ENCODE results near the gene HIVEP3.

Gene HIVEP3

DNA sequence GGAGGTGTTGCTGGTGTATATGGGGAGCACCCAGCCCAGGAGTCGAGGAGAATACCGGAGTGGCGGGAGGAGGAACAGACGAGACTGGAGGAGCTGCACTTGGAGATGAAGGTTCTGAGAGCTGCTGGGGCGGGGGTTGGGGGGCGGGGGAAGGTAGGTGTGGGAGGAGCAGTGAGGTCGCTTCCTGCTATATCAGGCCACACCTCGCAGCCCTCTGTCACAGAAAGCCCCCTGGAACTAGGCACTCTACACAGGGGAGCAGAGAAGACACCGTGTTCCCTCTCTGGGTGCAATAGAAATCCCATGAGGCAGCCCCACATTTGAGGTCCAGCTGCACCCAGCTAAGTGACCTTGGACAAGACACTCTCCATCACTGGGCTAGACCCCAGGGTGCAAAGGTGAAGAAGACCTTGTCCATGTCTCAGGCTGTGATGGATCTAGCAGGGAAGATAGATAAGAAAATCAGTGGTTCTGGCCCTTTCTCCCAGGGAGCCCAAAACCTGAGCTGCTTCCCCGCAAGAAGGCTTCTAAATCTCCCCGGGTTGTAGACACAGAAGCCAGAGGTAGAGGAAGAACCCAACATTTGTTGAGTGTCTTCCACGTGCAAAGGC is 278.5 kb downstream of the HIVEP3 start:
- DNase-seq (ENCODE audit: low read depth in 1 of 2, low spot score in 1 of 2): no peak

DNA sequence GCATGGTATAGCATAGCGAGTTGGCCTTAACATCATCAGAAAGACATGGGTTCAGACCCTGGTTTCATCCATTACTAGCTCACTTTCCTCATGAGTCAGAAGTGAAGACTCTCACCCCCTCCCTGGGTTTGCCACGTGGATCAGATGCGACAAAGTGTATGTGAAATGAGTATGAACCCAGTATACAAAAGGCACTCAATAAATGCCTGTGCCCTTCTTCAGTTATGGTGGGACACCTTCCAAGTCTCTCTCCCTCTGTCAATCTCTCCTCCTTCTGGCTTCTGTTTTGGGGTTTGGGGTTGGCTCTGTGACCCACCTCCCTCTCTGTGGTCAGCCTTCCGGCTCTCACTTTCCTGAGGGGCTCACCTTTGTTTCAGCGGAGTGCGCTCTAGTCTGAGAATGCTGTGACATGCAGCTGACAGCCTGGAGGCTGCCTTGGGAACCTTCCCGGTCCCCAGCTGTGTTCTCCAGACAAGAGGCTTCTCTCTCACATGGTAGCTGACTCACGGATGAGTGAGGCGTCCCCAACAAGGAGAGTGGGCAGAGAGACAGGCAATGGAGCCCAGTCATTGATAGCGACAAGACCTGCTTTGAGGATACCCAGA is 279.3 kb downstream of the HIVEP3 start:
- DNase-seq (ENCODE audit: low read depth in 1 of 2, low spot score in 1 of 2): no peak

DNA sequence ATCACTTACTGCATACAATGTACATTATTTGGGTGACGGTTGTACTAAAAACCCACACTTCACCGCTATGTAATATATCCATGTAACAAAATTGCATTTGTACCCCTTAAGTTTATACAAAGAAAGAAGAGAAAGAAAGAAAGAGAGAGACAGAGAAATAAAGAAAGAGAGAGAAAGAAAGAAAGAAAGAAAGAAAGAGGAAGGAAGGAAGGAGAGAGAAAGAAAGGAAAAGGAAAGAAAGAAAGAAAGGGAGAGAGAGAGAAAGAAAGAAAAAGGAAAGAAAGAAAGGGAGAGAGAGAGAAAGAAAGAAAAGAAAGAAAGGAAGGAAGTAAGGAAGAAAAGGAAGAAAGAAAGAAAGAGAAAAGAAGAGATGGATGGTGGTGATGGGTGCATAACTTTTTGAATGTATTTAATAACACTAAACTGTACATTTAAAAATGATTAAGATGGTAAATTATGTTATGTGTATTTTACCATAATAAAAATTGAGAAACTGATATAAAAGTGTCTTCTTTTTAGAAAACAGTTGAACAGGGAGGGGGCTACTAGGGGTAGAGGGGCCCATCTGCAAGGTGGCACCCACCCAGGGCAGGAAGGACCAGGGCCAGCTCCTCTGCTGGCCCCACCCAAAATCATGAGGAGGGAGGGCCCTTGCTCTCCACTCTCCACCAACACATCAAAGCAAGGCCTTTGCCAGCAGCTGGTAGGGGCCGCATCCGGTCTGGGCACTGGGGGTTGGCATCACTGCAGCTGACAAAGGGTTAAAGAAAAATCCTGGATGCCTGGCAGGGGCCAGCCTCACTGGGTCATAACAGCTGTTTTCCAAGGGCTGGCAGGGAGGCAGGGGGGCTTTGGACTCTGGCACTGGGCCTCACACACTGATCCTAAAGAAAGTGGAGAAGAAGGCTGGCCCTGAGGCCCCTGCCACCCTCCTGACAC is 280.4 kb downstream of the HIVEP3 start:
- DNase-seq (ENCODE audit: low read depth in 1 of 2, low spot score in 1 of 2): no peak

DNA sequence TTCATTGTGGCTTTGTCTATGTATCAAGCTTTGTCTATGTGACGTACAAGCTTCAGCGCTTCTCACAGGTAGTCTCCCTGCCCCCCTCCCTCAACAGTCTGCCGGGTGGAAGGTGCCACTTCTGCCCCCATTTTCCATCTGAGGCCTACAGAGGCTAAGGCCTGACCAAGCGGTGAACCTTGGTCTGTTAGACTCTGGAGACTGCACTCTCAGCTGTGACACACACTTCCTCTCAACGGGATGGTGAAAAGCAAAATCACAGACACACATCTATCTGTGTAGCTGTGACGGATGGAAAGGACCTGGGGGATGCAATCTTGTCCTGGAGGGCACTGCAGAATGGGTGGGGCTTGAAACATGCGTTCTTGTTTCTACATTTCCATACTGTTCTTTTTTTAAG is 281.4 kb downstream of the HIVEP3 start:
- no peak for DNase-seq (ENCODE audit: low read depth in 1 of 2, low spot score in 1 of 2)

DNA sequence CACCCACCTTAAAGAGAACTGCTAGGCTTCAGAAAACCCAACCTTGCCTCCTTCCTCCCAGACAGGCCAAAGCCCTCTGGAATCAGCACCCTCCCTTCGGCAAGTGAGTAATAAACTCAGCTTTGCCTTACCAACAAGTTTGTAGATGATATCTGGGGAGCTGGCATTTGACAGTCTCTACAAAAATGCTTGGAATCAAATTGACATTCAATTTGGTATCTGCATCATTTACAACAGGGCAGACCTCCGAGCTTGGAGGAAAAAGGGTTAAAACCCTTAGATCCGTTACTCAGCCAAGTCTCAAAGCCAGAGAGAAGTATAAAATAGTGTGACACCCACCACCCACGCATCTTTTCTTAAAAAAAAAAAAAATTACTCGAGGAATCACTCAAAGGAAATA is 285.0 kb downstream of the HIVEP3 start:
- no peak for DNase-seq (ENCODE audit: low read depth in 1 of 2, low spot score in 1 of 2)

DNA sequence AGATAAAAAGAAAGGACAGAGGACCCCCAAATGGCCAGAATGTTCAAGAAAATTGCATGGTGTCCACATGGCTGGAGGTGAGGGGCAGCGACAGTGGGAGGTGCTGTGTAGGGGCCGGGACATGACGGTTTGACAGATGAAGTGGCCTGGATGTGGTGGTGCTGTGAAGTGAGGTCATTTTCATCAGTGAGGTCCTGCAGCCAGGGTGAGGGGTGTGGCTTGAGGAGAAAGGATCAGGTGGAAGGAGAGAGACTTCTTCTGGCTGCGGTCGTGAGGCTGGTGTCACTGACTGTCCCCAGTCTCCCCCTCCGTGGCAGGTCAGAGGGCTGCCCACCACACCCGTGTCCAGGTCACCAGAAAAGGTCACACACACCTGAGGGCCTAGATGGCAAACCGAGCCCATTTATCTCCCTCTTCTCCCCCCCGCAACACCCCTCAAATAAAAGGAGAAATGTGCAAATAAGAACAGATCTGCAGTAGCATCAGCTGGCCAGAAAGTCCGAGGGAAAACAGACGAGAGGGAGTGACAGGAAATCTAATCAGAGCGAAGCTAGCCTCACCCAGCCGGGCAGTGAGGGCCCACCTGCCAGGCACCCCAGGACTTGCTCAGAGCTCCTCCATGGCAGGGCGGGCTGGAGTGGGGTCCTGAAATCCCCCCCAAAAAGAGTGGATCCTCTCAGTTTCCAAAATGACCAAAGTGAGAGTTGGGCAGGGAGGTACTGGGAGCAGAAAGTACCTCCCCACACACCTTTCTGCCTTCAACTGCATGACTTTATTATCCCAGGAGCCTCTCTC is 285.7 kb downstream of the HIVEP3 start:
- no peak for DNase-seq (ENCODE audit: low read depth in 1 of 2, low spot score in 1 of 2)

DNA sequence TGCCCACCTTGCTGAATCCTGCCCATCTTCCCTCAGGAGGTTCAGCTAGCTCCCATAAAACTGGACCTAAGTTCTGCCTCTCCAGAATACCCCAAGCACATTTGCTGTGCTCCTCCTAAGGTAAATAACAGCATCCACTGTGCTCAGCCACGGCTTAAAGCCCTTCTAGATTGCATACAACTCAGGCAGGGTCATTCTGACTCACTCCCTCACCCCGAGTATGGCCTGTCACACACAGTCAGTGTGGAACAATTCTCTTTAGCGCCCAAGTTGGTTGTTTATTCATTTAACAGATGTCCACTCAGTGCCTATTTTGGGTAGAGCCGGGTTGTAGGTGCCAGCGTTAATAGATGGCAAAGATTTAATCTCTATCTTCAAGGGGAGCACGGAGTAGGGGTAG is 286.8 kb downstream of the HIVEP3 start:
- no peak for DNase-seq (ENCODE audit: low read depth in 1 of 2, low spot score in 1 of 2)

DNA sequence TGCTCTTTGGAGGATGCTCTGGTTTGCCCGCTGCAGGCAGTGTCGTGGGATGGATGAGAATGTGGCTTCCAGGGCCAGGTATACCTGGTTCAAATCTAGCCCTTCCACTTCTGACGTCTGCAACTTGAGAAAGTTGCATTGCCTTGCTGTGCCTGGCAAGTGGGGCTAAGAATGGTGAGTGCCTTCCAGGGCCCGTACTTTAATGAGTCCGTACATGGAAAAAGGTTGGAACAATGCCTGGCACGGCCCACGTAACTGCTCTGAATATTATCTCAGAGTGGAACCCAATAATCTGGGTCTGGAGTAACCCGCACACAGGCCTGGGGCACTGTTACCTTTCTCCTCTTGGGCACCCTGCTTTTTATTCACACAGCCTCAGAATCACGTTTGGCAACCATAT is 287.6 kb downstream of the HIVEP3 start:
- DNase-seq (ENCODE audit: low read depth in 1 of 2, low spot score in 1 of 2): no peak

DNA sequence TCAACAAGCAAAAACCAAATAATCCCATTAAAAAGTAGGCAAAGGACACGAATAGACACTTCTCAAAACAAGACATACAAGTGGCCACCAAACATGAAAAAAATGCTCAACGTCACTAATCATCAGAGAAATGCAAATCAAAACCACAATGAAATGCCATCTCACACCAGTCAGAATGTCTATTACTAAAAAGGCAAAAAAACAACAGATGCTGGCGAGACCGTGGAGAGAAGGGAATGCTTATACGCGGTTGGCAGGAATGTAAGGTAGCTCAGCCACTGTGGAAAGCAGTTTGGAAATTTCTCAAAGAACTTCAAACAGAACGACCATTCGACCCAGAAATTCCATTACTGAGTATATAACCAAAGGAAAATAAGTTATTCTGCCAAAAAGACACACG is 289.2 kb downstream of the HIVEP3 start:
- DNase-seq (ENCODE audit: low read depth in 1 of 2, low spot score in 1 of 2): no peak

DNA sequence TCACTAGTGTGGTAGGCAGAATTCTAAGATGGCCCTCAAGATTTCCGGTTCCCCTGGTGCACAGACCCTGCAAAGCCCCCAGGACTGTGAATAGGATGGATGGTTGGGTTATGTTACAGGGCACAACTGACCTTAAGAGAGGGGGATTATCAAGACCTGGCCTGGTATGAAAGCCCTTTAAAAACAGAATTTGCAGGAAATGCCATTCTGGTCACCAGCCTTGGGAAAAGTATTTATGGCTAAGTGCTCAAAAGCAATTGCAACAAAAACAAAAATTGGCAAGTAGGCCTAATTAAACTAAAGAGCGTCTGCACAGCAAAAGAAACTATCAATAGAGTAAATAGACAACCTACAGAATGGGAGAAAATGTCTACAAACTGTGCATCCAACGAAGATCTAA is 289.6 kb downstream of the HIVEP3 start:
- DNase-seq (ENCODE audit: low read depth in 1 of 2, low spot score in 1 of 2): no peak

DNA sequence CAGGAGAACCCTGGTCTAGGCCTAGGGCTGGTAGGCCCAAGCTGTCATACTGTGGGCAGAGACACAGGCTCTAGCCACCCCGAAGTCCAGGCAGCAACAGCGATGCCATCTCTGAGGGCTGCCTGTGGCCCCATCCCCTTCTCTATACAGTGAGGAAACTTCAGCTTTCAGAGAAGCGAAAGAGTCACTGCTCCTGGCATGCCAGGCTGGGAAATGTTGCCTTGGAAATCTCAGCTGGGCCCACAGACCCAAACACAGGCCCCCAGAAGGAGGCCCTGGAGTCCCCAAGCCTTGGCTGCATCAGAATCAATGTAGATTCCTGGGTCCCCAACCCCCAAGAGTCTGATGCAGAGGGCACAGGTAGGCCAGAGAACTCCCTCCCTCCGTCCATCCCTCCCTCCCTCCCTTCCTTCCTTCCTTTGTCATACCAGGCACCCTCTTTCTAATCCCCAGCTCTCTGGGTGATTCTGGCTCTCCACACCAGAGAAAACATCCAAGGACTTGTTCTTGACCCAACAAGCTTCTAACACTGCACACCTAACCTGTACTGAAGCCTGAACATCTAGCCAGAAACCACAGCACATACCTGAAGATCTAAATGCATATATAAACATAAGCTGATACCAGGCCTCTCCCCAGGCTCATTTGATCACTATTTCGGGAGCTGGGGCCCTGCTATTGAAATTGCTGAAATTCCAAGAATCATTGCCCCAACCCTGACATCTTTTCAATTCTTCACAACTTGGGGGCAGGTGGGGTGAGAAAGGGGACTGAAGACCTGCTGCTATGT is 291.0 kb downstream of the HIVEP3 start:
- no peak for DNase-seq (ENCODE audit: low read depth in 1 of 2, low spot score in 1 of 2)

DNA sequence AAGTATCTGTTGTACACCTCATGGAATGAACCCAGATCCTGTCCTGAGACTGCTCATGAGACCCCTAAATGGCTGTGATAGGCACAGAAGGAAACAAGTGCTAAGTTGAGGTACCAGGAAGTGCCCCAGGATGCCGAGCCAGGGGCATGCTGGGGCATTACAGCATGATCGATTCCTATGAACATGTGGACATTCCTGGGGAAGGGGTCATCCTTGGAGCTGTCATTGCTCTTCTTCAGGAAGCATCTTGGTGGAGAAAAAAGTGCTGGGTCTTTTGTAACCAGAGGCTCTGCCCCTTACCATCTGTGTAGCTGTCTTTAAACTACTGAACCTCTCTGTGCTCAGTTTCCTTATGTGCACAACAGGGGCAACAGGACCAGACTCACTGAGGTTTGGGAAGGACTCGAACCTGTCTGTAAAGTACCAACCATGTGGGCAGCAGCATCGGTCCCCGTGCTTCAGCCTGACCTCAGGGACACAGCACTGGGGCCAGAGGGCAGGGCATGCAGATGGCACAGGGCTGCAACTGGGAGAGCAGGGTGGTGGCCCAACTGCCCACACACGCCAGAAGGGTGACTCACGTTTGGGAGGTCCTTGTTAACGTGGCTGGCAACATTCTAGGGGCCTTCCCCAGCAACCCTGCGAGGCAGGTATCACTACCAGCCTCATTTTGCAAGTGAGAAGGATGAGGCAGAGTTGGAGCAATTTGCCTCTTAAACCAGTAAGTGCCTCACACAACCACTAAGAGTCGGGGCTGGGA is 291.9 kb downstream of the HIVEP3 start:
- peak in 1 of 2 donors; percentile 32 for DNase-seq (ENCODE audit: low read depth in 1 of 2, low spot score in 1 of 2)

DNA sequence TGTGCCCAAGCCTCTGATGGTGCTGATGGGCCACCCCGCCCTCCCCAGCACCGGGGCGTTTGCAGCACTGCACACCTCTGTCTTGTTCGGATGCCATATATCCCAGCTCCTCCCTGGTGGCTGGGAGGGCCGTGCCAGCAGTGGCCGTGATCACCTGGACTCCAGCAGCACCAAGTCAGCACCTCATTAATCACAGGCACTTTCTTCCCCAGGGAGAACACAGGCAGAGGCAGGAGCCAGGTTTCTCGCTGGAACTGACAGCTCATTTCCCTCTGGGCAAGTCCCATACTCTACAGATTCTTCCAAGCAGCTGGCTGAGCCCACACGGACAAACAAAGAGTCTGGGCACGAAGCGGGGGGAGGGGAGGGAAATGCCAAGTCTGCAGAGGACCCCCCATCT is 292.6 kb downstream of the HIVEP3 start:
- DNase-seq (ENCODE audit: low read depth in 1 of 2, low spot score in 1 of 2): no peak

DNA sequence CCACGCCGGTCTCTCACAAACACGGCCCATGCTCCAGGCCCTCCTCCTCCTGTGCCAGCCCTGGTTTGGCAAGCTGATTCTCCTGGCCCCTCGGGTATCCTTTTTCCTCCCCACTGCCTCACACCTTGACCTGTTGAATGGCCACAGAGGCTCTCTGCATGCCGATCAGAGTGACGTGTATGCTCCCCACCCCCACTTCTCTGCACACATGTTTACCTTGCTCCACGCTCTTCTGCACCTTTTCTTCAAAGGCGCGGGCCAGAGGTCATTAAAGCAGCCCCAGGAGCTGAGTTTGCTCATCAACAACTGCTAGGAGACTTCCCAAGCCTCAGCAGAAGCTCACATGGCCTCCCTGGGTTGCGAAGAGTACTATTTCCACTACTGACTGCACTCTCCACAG is 295.0 kb downstream of the HIVEP3 start:
- no peak for DNase-seq (ENCODE audit: low read depth in 1 of 2, low spot score in 1 of 2)

DNA sequence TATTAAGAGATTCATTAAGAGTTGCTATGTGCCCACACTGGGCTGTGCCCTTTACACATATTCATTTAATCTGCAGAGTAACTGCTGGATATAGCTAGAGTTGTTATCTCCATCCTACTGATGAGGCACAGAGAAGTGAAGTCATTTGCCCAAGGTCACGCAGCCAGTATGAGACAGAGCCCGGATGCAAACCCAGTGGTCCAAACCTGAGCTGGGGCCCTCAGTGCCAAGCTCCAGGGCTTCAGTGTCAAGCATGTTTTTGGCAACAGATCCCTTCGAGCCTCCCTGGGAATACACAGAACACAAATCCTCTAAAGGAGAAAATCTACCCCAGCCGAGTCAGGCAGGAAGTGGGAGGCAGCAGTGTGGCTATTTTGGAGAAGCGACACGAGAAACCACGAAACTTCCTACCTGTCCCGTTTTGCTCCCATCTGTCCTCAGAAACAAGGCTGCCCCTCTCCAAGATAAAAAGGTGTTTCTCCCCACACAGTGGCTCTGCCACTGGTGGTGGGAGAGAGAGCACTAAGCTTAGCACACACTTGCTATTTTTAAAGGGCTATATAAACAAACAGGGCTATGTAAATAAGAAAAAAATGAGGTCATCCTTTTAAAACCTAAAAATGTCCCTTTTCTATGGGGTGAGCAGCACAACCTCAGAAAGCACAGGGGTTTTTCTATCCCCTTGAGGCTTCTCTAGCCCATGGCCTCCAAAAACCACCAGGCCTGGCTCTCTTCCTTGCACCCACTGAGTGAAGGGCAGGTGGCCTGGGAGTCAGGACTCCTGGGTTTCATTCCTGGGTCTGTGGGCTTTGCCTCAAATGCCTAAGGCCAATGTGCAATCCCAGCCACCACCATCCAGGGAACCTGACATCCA is 295.6 kb downstream of the HIVEP3 start:
- DNase-seq (ENCODE audit: low read depth in 1 of 2, low spot score in 1 of 2): no peak

DNA sequence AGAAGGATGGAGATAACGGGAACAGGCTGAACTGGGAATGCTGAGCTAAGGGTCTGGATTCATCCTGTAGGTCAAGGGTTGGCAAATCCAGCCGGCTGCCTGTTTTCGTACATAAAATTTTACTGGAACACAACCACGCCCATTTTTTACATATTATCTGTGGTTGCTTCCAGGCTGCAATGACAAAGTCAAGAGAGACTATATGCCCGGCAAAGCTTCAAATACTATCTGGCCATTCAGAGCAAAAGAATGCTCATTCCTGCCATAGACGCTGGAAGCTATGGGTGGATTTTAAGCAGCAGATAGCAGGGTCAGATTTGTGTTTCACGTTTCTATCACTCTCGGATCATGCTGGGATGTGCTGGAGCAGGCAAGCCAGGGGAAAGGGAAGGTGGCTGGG is 296.3 kb downstream of the HIVEP3 start:
- DNase-seq (ENCODE audit: low read depth in 1 of 2, low spot score in 1 of 2): no peak

DNA sequence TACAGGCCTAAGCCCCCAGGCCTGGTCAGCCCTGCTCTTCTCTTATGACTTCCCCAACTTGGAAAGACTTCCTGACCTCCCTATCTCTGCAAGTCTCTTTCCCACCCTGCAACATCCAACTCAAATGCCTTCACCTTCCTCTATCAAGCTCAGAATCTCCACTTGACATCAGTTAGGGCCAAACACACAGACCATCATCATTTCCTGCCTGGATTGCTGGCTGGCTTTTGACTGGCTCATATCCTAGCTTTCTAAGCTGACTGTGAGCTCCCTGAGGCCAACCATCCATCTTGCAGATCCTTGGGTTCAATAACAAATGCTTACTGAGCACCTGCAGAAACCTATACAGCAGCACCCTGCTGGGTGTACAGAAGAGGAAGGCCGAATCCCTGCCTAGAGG is 296.9 kb downstream of the HIVEP3 start:
- no peak for DNase-seq (ENCODE audit: low read depth in 1 of 2, low spot score in 1 of 2)

DNA sequence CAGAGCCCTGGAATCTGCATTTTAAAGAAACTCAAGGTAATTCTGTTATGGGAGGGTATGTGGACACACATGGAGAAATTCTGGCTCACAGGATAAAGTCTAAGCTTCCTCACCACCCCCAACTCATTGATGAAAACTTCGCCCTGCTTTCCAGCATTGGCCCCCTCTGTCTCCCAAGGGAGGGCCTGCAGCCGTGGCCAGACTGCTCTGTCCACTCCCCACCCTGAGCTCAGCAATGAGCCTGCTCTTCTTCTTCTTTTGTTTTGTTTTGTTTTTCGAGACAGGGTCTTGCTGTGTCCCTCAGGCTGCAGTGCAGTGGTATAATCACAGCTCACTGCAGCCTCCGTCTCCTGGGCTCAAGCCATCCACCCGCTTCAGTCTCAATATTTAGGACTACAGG is 297.5 kb downstream of the HIVEP3 start:
- DNase-seq (ENCODE audit: low read depth in 1 of 2, low spot score in 1 of 2): no peak
